GM12864 (cell line): ENCODE data around the gene COQ10A.

Source experiments
- DNase-seq: peaks from one replicate; pipeline ENCODE4 v3.0.0-alpha.2; 2011; ENCODE audit warnings: low read depth
- H3K4me3 ChIP-seq: 2 replicates; pipeline ENCODE4 v1.5.1; 2011; ENCODE audit warnings: mild to moderate bottlenecking, low read depth, low read length, control low read depth
- CTCF ChIP-seq: IDR thresholded peaks from 2 replicates; pipeline ENCODE4 v1.5.1; 2011; ENCODE audit warnings: low read depth, mild to moderate bottlenecking, moderate library complexity, low read length, control low read depth, inconsistent platforms; ENCODE audit errors: missing control alignments

The COQ10A gene

GRCh38 chr12:56242986-56243385 is 23.8 kb upstream of the COQ10A start:
- no peak for DNase-seq
- TF ChIP-seq CTCF = no peak
- no peak overlapping the region for H3K4me3 ChIP-seq

DNA sequence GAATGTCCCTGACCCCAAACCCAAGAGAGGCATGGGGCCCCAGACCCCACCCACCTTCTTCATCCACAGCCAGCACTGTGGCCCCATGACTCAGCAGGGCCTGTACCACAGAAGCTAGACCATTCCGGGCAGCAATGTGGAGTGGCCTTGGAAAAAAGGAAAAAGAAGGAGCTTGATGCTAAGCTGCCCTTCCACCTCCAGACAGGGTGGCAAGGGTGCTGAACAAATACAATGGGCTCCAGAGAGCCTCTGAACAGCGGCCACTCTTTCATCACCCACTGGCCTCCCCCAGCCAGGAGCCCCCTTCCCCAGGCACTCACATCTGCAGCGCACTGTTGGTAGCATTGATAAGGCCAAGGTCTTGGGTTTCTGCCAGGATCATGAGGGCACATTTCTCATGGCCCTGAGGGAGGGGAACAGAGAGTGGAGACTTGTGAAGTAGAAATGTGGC is 23.0 kb upstream of the COQ10A start:
- DNase-seq = no peak
- H3K4me3 ChIP-seq = no peak overlapping the region

DNA sequence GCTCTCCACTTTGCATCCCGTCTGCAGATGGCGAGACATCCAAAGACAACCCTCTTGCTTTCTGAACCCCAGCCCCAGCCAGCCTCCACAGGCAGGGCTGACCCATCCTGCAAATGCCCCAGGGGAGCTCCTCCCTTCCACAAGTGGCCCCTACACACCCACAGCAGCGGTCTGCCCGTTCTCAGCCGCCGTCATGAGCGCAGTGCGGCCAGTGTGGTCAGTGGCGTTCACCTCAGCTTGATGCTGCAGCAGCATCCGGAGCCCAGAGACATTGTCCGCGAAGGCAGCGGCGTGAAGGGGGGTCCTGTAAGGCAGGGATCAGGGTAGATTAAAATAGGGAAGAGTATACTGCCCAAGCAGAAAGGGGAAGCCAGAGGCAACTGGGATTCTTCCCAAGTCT is 22.2 kb upstream of the COQ10A start:
- no peak for DNase-seq
- H3K4me3 ChIP-seq = no peak overlapping the region
- TF ChIP-seq CTCF = no peak

More for the DNA sequence above, 23.0 kb upstream of the COQ10A start:
- TF ChIP-seq CTCF = no peak

GRCh38 chr12:56247923-56248322 is 18.8 kb upstream of the COQ10A start:
- H3K4me3 ChIP-seq = no peak overlapping the region
- TF ChIP-seq CTCF = no peak
- DNase-seq = no peak

DNA sequence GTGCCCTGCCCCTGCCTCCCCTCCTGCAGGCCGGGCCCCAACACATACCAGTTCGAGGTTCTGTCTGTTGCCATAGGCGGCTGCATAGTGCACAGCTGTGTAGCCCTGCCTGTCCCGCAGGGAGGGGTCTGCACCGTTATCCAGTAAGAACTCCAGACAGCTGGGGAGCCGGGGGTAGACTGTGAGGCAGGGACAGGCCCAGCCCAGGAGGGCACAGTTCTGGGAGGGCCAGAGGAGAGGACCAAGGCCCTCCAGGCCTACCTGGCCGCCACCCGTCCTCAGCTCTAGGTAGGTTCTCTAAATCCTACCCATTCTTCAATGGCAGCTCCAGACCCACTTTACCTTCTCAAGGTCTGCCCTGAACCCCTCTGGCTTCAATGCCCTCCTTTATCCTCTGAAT is 18.0 kb upstream of the COQ10A start:
- TF ChIP-seq CTCF = no peak
- no peak overlapping the region for H3K4me3 ChIP-seq
- no peak for DNase-seq

GRCh38 chr12:56252649-56253048 is 14.1 kb upstream of the COQ10A start:
- DNase-seq = no peak
- H3K4me3 ChIP-seq = no peak overlapping the region
- TF ChIP-seq CTCF = no peak

DNA sequence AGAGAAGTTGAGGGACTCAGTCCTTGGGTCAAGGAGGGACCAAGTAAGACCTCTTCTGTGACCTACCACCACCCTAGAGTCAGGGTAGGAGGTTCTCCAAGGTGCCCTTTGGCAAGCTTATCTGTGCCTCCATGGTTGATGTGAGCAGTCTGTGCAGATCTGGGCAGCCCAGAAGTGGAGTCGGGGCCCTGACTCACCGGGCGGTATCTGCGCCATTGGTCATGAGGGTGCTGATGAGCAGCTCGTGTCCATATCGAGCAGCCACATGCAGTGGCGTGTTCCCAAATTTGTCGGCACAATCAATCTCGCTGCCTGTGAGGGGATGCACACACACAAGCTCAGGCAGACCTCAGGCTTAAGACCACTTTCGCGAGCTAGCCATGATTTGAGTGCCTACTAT is 13.7 kb upstream of the COQ10A start:
- H3K4me3 ChIP-seq = no peak overlapping the region
- no peak for DNase-seq
- no peak for TF ChIP-seq CTCF
